Panc1 (cell line): ENCODE data around the gene HSDL1. TPM values are rescaled to one million over a fixed set of nuclear protein-coding genes. Genes with fewer than 3 reads are reported as not detected.

Experiments
- ATAC-seq: fragments of 200-7000 bp; cut with Tn5 transposase; 2 replicates; pipeline ENCODE4 v1.9.1; 2020; ENCODE audit warnings: mild to moderate bottlenecking, moderate library complexity
- BruUV-seq: library from RNA; stranded (reverse); fragments of 400-500 nt; replicated peaks from 2 replicates; lab custom pipeline; 2021; lab: Mats Ljungman, UMichigan
- CTCF ChIA-PET: fragments of 300-600 bp; sonication (Branson Sonifier 250); formaldehyde crosslinking; loops from one replicate; lab custom pipeline; 2022; ENCODE audit warnings: antibody characterized with exemption; lab: Charles Lee
- POLR2A ChIA-PET: fragments of 300-600 bp; sonication (Branson Sonifier 250); formaldehyde crosslinking; loops from one replicate; lab custom pipeline; 2022; ENCODE audit warnings: antibody characterized with exemption; lab: Charles Lee
- DNase-seq: peaks from one replicate; pipeline ENCODE4 v3.0.0-alpha.2; 2010; ENCODE audit warnings: low read depth, low spot score
- H3K27ac ChIP-seq: 2 replicates; pipeline ENCODE4 v1.5.1; 2011; ENCODE audit warnings: mild to moderate bottlenecking, low read length, inconsistent platforms
- H3K27me3 ChIP-seq: fragments of 200-500 bp; sonication (Bioruptor generic); 2 replicates; pipeline ENCODE4 v1.6.0; 2014; ENCODE audit warnings: low read length, inconsistent platforms; ENCODE audit not compliant: control insufficient read depth, insufficient read depth
- H3K36me3 ChIP-seq: fragments of 200-500 bp; sonication (Bioruptor generic); 2 replicates; pipeline ENCODE4 v1.5.1; 2014; ENCODE audit warnings: inconsistent platforms, mild to moderate bottlenecking, low read length, moderate library complexity; ENCODE audit not compliant: control insufficient read depth, insufficient read depth
- H3K4me1 ChIP-seq: 2 replicates; pipeline ENCODE4 v1.5.1; 2011; ENCODE audit warnings: inconsistent platforms, mild to moderate bottlenecking, low read length, moderate library complexity; ENCODE audit not compliant: control insufficient read depth, insufficient read depth
- H3K4me3 ChIP-seq, 2 experiments: 2 replicates each; pipeline ENCODE4 v1.5.1; 2011 to 2012; ENCODE audit warnings: low read depth in 2 of 2, low read length in 2 of 2, mild to moderate bottlenecking in 2 of 2, inconsistent platforms in 1 of 2, moderate library complexity in 1 of 2
- H3K9me3 ChIP-seq: fragments of 200-500 bp; sonication (Bioruptor generic); 2 replicates; pipeline ENCODE4 v1.5.1; 2014; ENCODE audit warnings: low read depth, mild to moderate bottlenecking, inconsistent platforms, low read length, moderate library complexity; ENCODE audit not compliant: control insufficient read depth, insufficient read depth
- CTCF ChIP-seq: fragments of 450-650 bp; IDR thresholded peaks from 2 replicates; pipeline ENCODE4 v1.5.1; 2017; ENCODE audit warnings: mild to moderate bottlenecking
- POLR2AphosphoS5 ChIP-seq: IDR thresholded peaks from 2 replicates; pipeline ENCODE4 v1.6.1; 2012; ENCODE audit warnings: mild to moderate bottlenecking, low read depth, low read length, moderate library complexity
- REST ChIP-seq, 2 experiments: IDR thresholded peaks; 2 replicates each; pipeline ENCODE4 v1.6.1; 2011 to 2012; ENCODE audit warnings: low read depth in 2 of 2, control low read depth in 1 of 2, low read length in 1 of 2, mild to moderate bottlenecking in 1 of 2, moderate library complexity in 1 of 2; ENCODE audit not compliant: insufficient read depth in 1 of 2
- SIN3A ChIP-seq: IDR thresholded peaks from 2 replicates; pipeline ENCODE4 v1.6.1; 2012; ENCODE audit warnings: low read depth, mild to moderate bottlenecking, low read length, moderate library complexity, borderline replicate concordance; ENCODE audit not compliant: insufficient read depth
- TCF7L2 ChIP-seq: IDR thresholded peaks from 2 replicates; pipeline ENCODE4 v1.6.1; 2011; ENCODE audit warnings: mild to moderate bottlenecking, low read depth, low read length, inconsistent platforms
- in situ Hi-C: cut with HindIII; loops from 2 replicates; pipeline ENCODE4 v1.10.0; 2016; ENCODE audit warnings: low sequenced_read_pairs, low pct_unique_long_range_greater_than_20kb
- intact Hi-C: fragments of 100-400 bp; cut with micrococcal nuclease; formaldehyde crosslinking; loops from one replicate; pipeline ENCODE4 v1.10.0; 2022; ENCODE audit not compliant: unreplicated experiment
- total RNA-seq: library from RNA; stranded (reverse); gene quantifications from one replicate; pipeline ENCODE4 v1.2.1, GENCODE V29; 2021; ENCODE audit not compliant: unreplicated experiment

HSDL1 gene
- total RNA-seq, 1 experiment from 2014 or later: 24.6 TPM

GRCh38 chr16:84180519-84181140 is 35.7 kb upstream of the HSDL1 start:
- H3K36me3 ChIP-seq: no peaks in the 10 kb centered on the region
- intact Hi-C loops (loop anchor here (5.0 to 10.0 kb wide), 2 partner anchors 127 to 304 kb away; no protein-coding TSS in a partner anchor), in situ Hi-C loops (no loop called here)
- ChIA-PET CTCF (no interaction called here), POLR2A (no interaction called here)
- TF ChIP-seq TCF7L2 (no peak), SIN3A (no peak), CTCF (no peak), POLR2AphosphoS5 (no peak)
- DNase-seq (no peak), ATAC-seq (no peak)
- H3K4me3 ChIP-seq: no peak overlapping the region
- H3K27ac ChIP-seq: no peak overlapping the region
- H3K27me3 ChIP-seq: no peaks in the 10 kb centered on the region
- H3K9me3 ChIP-seq: no peaks in the 10 kb centered on the region
- H3K4me1 ChIP-seq: peaks cover 19% of the 10 kb centered on the region
- no TSS peak for BruUV-seq

GRCh38 chr16:84179612-84180320 is 34.8 kb upstream of the HSDL1 start:
- H3K27me3 ChIP-seq: no peaks in the 10 kb centered on the region
- no peaks in the 10 kb centered on the region for H3K36me3 ChIP-seq
- TF ChIP-seq REST (IDR thresholded peaks at IDR 0.05; ENCODE audit: insufficient read depth in 1 of 2, low read depth in 2 of 2, low read length in 1 of 2): no peak
- peaks cover 22% of the 10 kb centered on the region for H3K4me1 ChIP-seq
- no peak overlapping the region for H3K4me3 ChIP-seq
- in situ Hi-C loops (no loop called here), intact Hi-C loops (loop anchor here (5.0 to 10.0 kb wide), 2 partner anchors 128 to 305 kb away; no protein-coding TSS in a partner anchor)
- DNase-seq (no peak), ATAC-seq (no peak)
- CTCF ChIA-PET: no interaction called here
- H3K9me3 ChIP-seq: no peaks in the 10 kb centered on the region
- BruUV-seq: no TSS peak
- POLR2A ChIA-PET: no interaction called here
- H3K27ac ChIP-seq: no peak overlapping the region
